Measurements from ENCODE around the gene SSR1. TPM values are rescaled to one million over a fixed set of nuclear protein-coding genes. Genes with fewer than 3 reads are reported as not detected.

Gene SSR1
- total RNA-seq, 4 donors from 2014 or later = 26.6 to 65.7 (median 36.8) TPM

DNA sequence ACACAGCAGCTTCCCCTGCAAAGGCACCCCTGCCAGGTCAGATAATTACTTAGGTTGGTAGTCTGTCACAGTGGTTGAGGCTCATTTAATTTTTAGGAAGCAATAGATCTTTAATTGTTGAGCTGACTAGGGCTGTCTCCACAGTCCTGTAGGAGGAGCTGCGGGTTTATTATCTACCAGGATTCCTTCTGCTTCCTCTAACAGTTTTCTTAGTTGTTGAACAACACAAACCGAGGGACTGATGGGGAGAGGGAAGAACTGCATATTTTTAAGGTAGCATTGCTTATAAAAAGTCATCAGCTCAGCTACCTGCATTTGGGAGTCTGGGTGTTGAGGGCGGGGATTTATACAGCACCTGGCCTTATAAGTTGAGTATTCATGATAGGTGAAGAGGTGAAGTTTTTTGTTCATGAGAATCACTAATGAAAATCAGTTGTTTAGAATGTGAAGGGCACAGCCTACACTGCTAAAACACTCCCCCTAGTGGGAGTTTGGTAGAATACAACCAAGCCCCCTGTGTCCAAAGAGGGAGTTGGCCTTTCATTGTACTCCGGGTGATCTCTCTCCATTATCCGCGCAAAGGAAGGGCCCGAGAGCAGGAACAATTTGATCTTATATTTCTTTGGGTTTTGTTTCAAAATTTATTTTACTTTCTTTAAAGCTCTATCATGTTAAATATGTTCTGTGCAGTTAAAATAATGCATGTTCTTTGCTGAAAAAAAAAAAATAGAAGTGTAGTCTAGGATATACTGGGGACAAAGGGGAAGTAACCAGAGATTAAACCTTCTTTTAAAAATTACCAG lies 69.6 kb downstream of the SSR1 start:
- TF ChIP-seq POLR2A (IDR thresholded peaks at IDR 0.05) = no peak
- TF ChIP-seq, protein P1, sequence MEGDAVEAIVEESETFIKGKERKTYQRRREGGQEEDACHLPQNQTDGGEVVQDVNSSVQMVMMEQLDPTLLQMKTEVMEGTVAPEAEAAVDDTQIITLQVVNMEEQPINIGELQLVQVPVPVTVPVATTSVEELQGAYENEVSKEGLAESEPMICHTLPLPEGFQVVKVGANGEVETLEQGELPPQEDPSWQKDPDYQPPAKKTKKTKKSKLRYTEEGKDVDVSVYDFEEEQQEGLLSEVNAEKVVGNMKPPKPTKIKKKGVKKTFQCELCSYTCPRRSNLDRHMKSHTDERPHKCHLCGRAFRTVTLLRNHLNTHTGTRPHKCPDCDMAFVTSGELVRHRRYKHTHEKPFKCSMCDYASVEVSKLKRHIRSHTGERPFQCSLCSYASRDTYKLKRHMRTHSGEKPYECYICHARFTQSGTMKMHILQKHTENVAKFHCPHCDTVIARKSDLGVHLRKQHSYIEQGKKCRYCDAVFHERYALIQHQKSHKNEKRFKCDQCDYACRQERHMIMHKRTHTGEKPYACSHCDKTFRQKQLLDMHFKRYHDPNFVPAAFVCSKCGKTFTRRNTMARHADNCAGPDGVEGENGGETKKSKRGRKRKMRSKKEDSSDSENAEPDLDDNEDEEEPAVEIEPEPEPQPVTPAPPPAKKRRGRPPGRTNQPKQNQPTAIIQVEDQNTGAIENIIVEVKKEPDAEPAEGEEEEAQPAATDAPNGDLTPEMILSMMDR (IDR thresholded peaks at IDR 0.05) = peak; percentile 75 to 88 (median 85)
- Histone ChIP-seq H3K9me3 (no peaks in the 10 kb centered on the region), H3K4me1 (peaks cover 0 to 24% (median 4%) of the 10 kb centered on the region in 4 donors), H3K36me3 (peaks cover 0 to 44% (median 0%) of the 10 kb centered on the region in 3 donors), H3K4me3 (no peak overlapping the region), H3K27me3 (no peaks in the 10 kb centered on the region), H3K27ac (peak overlapping the region in 2 of 4 donors; percentile 21 to 68)
- DNase-seq = peak in 2 of 3 donors; percentile 41 to 48

DNA sequence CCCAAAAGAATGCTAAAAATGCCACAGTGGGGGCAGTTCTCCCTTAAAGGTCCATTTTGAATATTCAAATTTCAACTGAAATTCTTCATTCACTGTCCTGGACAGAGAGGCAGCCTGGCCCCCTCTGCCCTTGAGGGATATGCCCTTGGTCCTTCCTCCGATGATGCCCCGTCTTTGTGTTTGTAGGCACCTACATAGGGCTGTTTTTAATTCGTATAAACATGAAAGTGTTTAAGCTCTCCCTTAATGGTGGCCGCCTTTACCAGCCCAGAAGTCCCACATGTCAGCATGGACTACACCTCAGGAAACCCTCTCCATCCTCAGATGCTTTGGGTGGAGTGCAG lies 70.2 kb downstream of the SSR1 start:
- no peak overlapping the region for H3K4me3 ChIP-seq
- H3K27me3 ChIP-seq = no peaks in the 10 kb centered on the region
- no peak for DNase-seq
- peaks cover 0 to 24% (median 4%) of the 10 kb centered on the region in 4 donors for H3K4me1 ChIP-seq
- no peaks in the 10 kb centered on the region for H3K9me3 ChIP-seq
- H3K36me3 ChIP-seq = peaks cover 0 to 38% (median 0%) of the 10 kb centered on the region in 3 donors
- TF ChIP-seq POLR2A (IDR thresholded peaks at IDR 0.05) = no peak
- TF ChIP-seq, protein P1 (IDR thresholded peaks at IDR 0.05) = no peak
- H3K27ac ChIP-seq = peak overlapping the region in 2 of 4 donors; percentile 21 to 68

DNA sequence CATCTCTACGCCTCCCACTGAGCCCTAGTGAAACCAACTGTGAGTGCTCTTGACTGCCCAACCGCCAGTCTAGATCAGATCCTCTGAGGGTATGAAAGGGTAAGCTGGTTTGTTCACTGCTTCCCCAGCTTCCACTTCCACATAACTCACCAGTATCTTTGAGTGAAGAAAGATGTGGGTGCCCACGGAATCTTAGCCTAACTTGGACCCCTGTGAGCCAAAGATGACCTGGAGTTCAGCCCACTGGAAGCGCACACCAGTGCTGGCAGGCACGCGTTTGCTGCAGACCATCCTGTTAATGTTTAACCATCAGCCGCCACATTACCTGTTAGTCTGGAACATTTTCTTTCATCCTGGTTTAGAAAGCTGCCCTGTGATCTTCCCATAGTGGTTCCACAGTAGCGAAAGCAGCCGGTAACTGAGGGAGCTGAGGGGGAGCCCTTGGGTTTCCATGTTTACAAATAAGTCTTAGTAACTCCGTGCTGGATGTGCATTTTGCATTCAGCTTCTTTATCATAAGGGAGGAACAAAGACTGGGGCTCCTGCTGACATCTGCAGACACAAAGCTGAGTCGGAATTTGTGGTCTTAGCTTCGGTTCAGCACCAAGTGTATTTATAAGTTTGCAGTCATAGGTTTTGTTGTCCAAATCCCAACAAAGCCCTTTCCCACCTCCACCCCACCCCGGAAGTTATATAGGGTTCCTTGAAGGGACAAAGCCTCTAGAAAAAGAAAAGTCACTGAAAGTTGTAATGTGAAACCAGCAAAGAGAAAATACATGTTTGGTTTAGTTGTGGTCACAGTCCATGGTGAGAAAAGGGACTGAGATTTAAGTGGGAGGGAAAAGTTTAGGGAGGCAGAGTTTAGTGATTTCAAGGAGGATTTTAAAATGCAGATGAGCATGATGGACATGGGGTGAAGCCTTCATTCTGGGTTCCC lies 71.0 kb downstream of the SSR1 start:
- Histone ChIP-seq H3K27me3 (no peaks in the 10 kb centered on the region), H3K36me3 (peaks cover 0 to 30% (median 0%) of the 10 kb centered on the region in 3 donors), H3K4me1 (peaks cover 0 to 24% (median 4%) of the 10 kb centered on the region in 4 donors), H3K27ac (peak overlapping the region in 2 of 4 donors; percentile 21 to 68), H3K9me3 (no peaks in the 10 kb centered on the region), H3K4me3 (no peak overlapping the region)
- TF ChIP-seq, protein P1 (IDR thresholded peaks at IDR 0.05) = no peak
- no peak for TF ChIP-seq POLR2A (IDR thresholded peaks at IDR 0.05)
- DNase-seq = peak in 1 of 3 donors; percentile 44

DNA sequence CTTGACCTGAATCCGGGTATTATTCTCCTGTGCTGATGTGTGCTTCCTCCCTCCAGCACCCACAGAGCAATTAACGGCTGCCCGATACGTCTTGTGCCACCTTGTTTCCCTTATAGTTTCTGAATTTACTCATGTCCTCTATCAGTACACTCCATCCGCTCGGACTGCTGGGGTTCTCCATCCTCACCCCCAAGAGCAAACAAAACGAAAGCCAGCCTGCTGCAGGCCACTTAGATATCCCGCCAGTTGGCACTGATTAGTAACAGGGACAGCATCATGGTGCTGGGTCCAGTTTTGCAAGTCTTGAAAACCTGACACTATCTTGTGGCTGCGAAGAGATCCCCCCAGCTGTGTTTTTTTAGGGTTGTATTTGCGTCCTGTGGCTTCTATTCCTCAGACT lies 71.8 kb downstream of the SSR1 start:
- Histone ChIP-seq H3K4me3 (no peak overlapping the region), H3K4me1 (peaks cover 0 to 28% (median 4%) of the 10 kb centered on the region in 4 donors), H3K9me3 (no peaks in the 10 kb centered on the region), H3K27me3 (no peaks in the 10 kb centered on the region), H3K27ac (peak overlapping the region in 1 of 4 donors; percentile 68), H3K36me3 (peaks cover 0 to 22% (median 0%) of the 10 kb centered on the region in 3 donors)
- TF ChIP-seq POLR2A (IDR thresholded peaks at IDR 0.05) = no peak
- TF ChIP-seq, protein P1 (IDR thresholded peaks at IDR 0.05) = no peak
- DNase-seq = no peak

DNA sequence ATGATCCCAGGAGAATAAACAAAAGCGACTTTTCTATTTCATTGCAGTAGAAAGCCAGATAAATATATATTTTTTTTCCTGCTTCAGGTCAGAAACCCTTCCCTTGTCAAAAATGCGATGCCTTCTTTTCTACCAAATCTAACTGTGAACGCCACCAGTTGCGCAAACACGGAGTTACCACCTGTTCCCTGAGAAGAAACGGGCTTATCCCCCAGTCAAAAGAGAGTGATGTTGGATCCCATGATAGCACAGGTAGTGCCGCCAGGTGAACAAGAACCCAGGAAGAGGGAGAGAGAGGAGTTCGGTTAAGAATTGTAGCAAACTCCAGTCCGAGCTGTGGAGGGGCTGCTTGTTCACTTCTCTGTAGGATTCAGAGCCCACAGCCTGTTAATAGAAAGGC lies 72.6 kb downstream of the SSR1 start:
- Histone ChIP-seq H3K4me1 (peaks cover 0 to 36% (median 4%) of the 10 kb centered on the region in 4 donors), H3K27me3 (no peaks in the 10 kb centered on the region), H3K36me3 (peaks cover 0 to 23% (median 0%) of the 10 kb centered on the region in 3 donors), H3K9me3 (no peaks in the 10 kb centered on the region), H3K27ac (no peak overlapping the region), H3K4me3 (no peak overlapping the region)
- TF ChIP-seq, protein P1 (IDR thresholded peaks at IDR 0.05) = no peak
- TF ChIP-seq POLR2A (IDR thresholded peaks at IDR 0.05) = no peak
- DNase-seq = no peak

All from Peyer's patch (tissue), 4 donors.